Skeletal muscle satellite cell (primary cell): Measurements from ENCODE around the gene STK17A.
"Not testable (repeated sequence)": the region's sequence is repeated elsewhere in the genome, so short reads cannot be mapped to it uniquely, and the experiment has no call there.

Source experiments
- H3K27me3 ChIP-seq: 2 replicates; pipeline ENCODE4 v1.7.0; 2013; ENCODE audit warnings: low read length; ENCODE audit not compliant: control insufficient read depth, insufficient read depth
- H3K36me3 ChIP-seq: 2 replicates; pipeline ENCODE4 v1.7.0; 2013; ENCODE audit warnings: mild to moderate bottlenecking, control low read depth, low read length; ENCODE audit not compliant: insufficient read depth
- H3K4me1 ChIP-seq: 2 replicates; pipeline ENCODE4 v1.7.0; 2013; ENCODE audit warnings: low read length; ENCODE audit not compliant: control insufficient read depth, insufficient read depth
- H3K4me2 ChIP-seq: 2 replicates; pipeline ENCODE4 v1.7.0; 2013; ENCODE audit warnings: mild to moderate bottlenecking, low read length
- H3K4me3 ChIP-seq: 2 replicates; pipeline ENCODE4 v1.7.0; 2013; ENCODE audit warnings: low read length
- H3K9ac ChIP-seq: 2 replicates; pipeline ENCODE4 v1.7.0; 2013; ENCODE audit warnings: mild to moderate bottlenecking, low read depth, low read length, moderate library complexity
- H3K9me3 ChIP-seq: replicated peaks from 2 replicates; pipeline ENCODE4 v1.7.0; 2013; ENCODE audit warnings: mild to moderate bottlenecking, control low read depth, low read length

Gene STK17A

GRCh38 chr7:43625453-43625852, 42.5 kb downstream of the STK17A start:
- Histone ChIP-seq H3K4me1 (peaks cover 12% of the 10 kb centered on the region), H3K9ac (no peak overlapping the region)

GRCh38 chr7:43625980-43626379, 43.1 kb downstream of the STK17A start:
- Histone ChIP-seq H3K4me2 (no peak overlapping the region), H3K4me1 (peaks cover 12% of the 10 kb centered on the region), H3K27me3 (no peaks in the 10 kb centered on the region), H3K9me3 (no peaks in the 10 kb centered on the region), H3K4me3 (no peak overlapping the region), H3K9ac (no peak overlapping the region), H3K36me3 (peaks cover 81% of the 10 kb centered on the region)

More at GRCh38 chr7:43625453-43625852, 42.5 kb downstream of the STK17A start:
- Histone ChIP-seq H3K4me3 (no peak overlapping the region), H3K36me3 (peaks cover 80% of the 10 kb centered on the region), H3K9me3 (no peaks in the 10 kb centered on the region), H3K4me2 (no peak overlapping the region), H3K27me3 (no peaks in the 10 kb centered on the region)

- H3K4me3 ChIP-seq = no peak overlapping the region
- H3K4me2 ChIP-seq = no peak overlapping the region
- peaks cover 75% of the 10 kb centered on the region for H3K36me3 ChIP-seq
- H3K9me3 ChIP-seq = no peaks in the 10 kb centered on the region
- no peaks in the 10 kb centered on the region for H3K27me3 ChIP-seq
- peaks cover 7% of the 10 kb centered on the region for H3K4me1 ChIP-seq
- no peak overlapping the region for H3K9ac ChIP-seq
These were observed 43.8 kb downstream of the STK17A start for GRCh38 chr7:43626695-43627094.

GRCh38 chr7:43627798-43628197, 44.9 kb downstream of the STK17A start:
- not testable (repeated sequence) for H3K9me3 ChIP-seq, H3K27me3 ChIP-seq, H3K4me1 ChIP-seq, H3K4me2 ChIP-seq, H3K9ac ChIP-seq, H3K4me3 ChIP-seq
- peaks cover 76% of the 10 kb centered on the region for H3K36me3 ChIP-seq

- Histone ChIP-seq H3K4me1 (no peaks in the 10 kb centered on the region), H3K9ac (no peak overlapping the region), H3K27me3 (no peaks in the 10 kb centered on the region), H3K36me3 (peaks cover 74% of the 10 kb centered on the region), H3K9me3 (no peaks in the 10 kb centered on the region), H3K4me2 (no peak overlapping the region), H3K4me3 (no peak overlapping the region)
These were observed 45.5 kb downstream of the STK17A start for GRCh38 chr7:43628431-43628830.

- H3K9ac ChIP-seq = no peak overlapping the region
- H3K4me1 ChIP-seq = no peaks in the 10 kb centered on the region
- no peaks in the 10 kb centered on the region for H3K27me3 ChIP-seq
- H3K36me3 ChIP-seq = peaks cover 71% of the 10 kb centered on the region
- no peak overlapping the region for H3K4me2 ChIP-seq
- no peaks in the 10 kb centered on the region for H3K9me3 ChIP-seq
- no peak overlapping the region for H3K4me3 ChIP-seq
These were observed 46.9 kb downstream of the STK17A start for GRCh38 chr7:43629857-43630256.

GRCh38 chr7:43630482-43630881, 47.6 kb downstream of the STK17A start:
- H3K36me3 ChIP-seq = peaks cover 70% of the 10 kb centered on the region
- no peak overlapping the region for H3K9ac ChIP-seq
- no peak overlapping the region for H3K4me3 ChIP-seq
- H3K9me3 ChIP-seq = no peaks in the 10 kb centered on the region
- H3K27me3 ChIP-seq = no peaks in the 10 kb centered on the region
- no peak overlapping the region for H3K4me2 ChIP-seq
- H3K4me1 ChIP-seq = no peaks in the 10 kb centered on the region

GRCh38 chr7:43631559-43631958, 48.7 kb downstream of the STK17A start:
- Histone ChIP-seq H3K27me3 (no peaks in the 10 kb centered on the region), H3K9ac (no peak overlapping the region), H3K36me3 (peaks cover 70% of the 10 kb centered on the region), H3K4me3 (no peak overlapping the region), H3K9me3 (no peaks in the 10 kb centered on the region), H3K4me1 (no peaks in the 10 kb centered on the region), H3K4me2 (no peak overlapping the region)

GRCh38 chr7:43632746-43633145, 49.8 kb downstream of the STK17A start:
- Histone ChIP-seq H3K9ac (no peak overlapping the region), H3K36me3 (peaks cover 63% of the 10 kb centered on the region), H3K4me2 (no peak overlapping the region), H3K27me3 (no peaks in the 10 kb centered on the region), H3K4me3 (no peak overlapping the region), H3K4me1 (peaks cover 11% of the 10 kb centered on the region), H3K9me3 (no peaks in the 10 kb centered on the region)

- H3K9me3 ChIP-seq = no peaks in the 10 kb centered on the region
- H3K27me3 ChIP-seq = no peaks in the 10 kb centered on the region
- H3K4me1 ChIP-seq = peaks cover 19% of the 10 kb centered on the region
- no peak overlapping the region for H3K4me2 ChIP-seq
- H3K36me3 ChIP-seq = peaks cover 69% of the 10 kb centered on the region
- H3K4me3 ChIP-seq = no peak overlapping the region
- no peak overlapping the region for H3K9ac ChIP-seq
These were observed 51.5 kb downstream of the STK17A start for GRCh38 chr7:43634384-43634783.

GRCh38 chr7:43636093-43636492, 53.2 kb downstream of the STK17A start:
- Histone ChIP-seq H3K9me3 (no peaks in the 10 kb centered on the region), H3K36me3 (peaks cover 72% of the 10 kb centered on the region), H3K4me2 (no peak overlapping the region), H3K4me3 (no peak overlapping the region), H3K9ac (no peak overlapping the region), H3K27me3 (no peaks in the 10 kb centered on the region), H3K4me1 (peaks cover 36% of the 10 kb centered on the region)

- Histone ChIP-seq H3K9ac (peak overlapping the region; percentile 7), H3K4me1 (peaks cover 38% of the 10 kb centered on the region), H3K4me3 (no peak overlapping the region), H3K4me2 (no peak overlapping the region), H3K9me3 (no peaks in the 10 kb centered on the region), H3K27me3 (no peaks in the 10 kb centered on the region), H3K36me3 (peaks cover 70% of the 10 kb centered on the region)
These were observed 54.4 kb downstream of the STK17A start for GRCh38 chr7:43637114-43637806.
